ENCODE measurements around the gene LMTK2. TPM values are rescaled to one million over a fixed set of nuclear protein-coding genes. Genes with fewer than 3 reads are reported as not detected.

Gene LMTK2
- total RNA-seq, 1 donor from 2014 or later = 19.2 TPM

DNA sequence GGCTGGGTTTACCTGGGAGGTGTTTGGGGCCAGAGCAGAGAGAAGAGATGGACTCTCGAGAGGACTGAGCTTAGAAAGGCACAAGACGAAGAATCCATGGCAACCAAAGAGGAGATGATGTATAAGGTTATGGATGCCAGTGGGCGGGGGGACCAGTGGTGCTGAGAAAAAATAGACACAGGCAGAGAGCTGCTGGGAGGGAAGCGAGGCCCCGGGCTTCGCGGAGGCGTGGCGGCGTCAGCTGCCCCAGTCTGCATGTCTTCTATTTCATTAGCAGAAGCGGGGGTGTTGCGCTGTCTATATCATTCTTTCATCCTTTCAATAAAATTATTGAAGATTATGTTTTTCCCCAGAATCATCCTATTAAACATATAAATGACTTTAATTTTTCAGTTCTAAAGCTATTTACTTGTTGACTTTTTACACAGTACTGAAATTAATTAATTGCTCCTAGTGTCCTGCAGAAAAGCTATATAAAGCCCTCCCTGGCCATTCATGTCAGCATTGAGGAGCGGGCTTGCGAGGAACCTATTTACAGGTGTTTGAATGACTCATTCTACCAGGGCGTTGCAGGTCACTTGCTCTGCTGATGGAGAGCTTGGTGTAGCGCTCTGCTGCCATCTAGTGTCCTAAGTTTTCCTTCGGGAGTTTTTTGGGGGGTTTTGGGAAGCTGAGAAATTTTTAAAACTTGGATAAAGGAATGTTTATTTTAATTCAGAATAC is 61.7 kb downstream of the LMTK2 start:
- DNase-seq (ENCODE audit: low read depth, low spot score) = peak; percentile 66
- Mint-ChIP-seq H3K27ac (ENCODE audit: unreplicated experiment) (no peak overlapping the region), H3K27me3 (ENCODE audit: low read depth) (no peaks in the 10 kb centered on the region), H3K4me1 (peaks cover 19% of the 10 kb centered on the region), H3K36me3 (ENCODE audit: low read depth) (no peaks in the 10 kb centered on the region), H3K9me3 (no peaks in the 10 kb centered on the region), H3K4me3 (no peak overlapping the region)
- TF ChIP-seq, protein P1, sequence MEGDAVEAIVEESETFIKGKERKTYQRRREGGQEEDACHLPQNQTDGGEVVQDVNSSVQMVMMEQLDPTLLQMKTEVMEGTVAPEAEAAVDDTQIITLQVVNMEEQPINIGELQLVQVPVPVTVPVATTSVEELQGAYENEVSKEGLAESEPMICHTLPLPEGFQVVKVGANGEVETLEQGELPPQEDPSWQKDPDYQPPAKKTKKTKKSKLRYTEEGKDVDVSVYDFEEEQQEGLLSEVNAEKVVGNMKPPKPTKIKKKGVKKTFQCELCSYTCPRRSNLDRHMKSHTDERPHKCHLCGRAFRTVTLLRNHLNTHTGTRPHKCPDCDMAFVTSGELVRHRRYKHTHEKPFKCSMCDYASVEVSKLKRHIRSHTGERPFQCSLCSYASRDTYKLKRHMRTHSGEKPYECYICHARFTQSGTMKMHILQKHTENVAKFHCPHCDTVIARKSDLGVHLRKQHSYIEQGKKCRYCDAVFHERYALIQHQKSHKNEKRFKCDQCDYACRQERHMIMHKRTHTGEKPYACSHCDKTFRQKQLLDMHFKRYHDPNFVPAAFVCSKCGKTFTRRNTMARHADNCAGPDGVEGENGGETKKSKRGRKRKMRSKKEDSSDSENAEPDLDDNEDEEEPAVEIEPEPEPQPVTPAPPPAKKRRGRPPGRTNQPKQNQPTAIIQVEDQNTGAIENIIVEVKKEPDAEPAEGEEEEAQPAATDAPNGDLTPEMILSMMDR (conservative IDR thresholded peaks at IDR 0.05) = peak; percentile 97

DNA sequence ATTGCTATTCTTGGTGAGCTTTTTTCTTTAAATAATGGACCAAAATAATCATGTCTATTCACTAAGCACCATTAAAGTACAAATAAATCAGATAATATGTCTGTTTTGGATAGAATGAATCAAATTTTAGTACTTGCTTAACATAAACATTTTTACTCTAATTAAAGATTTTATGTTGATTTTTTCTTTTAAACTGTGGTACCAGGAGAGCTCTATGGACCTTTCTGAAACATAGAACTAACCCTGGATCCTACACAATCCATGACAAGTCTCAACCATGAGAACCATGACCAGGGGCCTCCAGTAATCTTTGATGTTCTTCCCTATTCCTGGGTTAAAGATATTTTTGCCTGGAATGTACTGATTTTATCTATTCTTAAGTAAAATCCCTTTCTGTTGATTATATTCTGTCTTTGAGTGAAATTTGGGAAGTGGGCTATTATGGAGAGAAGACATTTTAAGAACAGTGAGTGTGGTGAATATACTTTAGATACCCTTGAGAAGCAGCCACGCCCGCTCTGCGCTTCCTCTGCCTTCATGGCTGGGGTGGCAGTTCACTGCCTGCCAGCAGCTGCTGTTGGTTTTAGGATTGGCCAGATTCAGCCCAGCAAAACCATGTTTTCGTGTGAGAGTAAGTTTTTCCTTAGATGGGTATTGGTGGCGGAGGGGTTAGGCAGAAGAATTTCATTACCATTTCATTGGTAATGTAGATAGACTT is 62.4 kb downstream of the LMTK2 start:
- Mint-ChIP-seq H3K27ac (ENCODE audit: unreplicated experiment) (no peak overlapping the region), H3K4me3 (no peak overlapping the region), H3K36me3 (ENCODE audit: low read depth) (no peaks in the 10 kb centered on the region), H3K9me3 (no peaks in the 10 kb centered on the region), H3K4me1 (peaks cover 14% of the 10 kb centered on the region), H3K27me3 (ENCODE audit: low read depth) (no peaks in the 10 kb centered on the region)
- no peak for DNase-seq (ENCODE audit: low read depth, low spot score)
- TF ChIP-seq, protein P1 (conservative IDR thresholded peaks at IDR 0.05) = peak; percentile 37

DNA sequence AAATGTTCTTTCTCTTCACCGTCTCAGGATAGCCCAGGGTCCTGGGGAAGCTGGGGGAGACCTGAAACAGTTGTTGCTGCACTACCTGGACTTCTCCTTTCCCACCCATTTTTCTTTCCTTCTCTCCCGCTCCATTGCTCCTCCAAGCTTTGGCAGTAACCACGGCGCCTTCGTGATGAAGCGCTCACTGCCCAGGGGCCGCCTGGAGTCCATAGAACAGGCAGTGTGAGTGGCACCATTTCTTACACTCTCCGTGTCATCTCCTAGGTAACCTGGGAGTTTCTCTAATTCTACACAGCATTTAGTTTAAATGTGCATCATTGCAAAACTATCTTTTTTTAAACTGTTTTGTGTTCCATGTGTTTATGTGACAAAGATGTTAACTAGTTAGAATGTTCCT is 64.3 kb downstream of the LMTK2 start:
- Mint-ChIP-seq H3K4me3 (no peak overlapping the region), H3K4me1 (peaks cover 10% of the 10 kb centered on the region), H3K27ac (ENCODE audit: unreplicated experiment) (no peak overlapping the region), H3K36me3 (ENCODE audit: low read depth) (no peaks in the 10 kb centered on the region), H3K9me3 (no peaks in the 10 kb centered on the region), H3K27me3 (ENCODE audit: low read depth) (no peaks in the 10 kb centered on the region)
- TF ChIP-seq, protein P1 (conservative IDR thresholded peaks at IDR 0.05) = no peak
- DNase-seq (ENCODE audit: low read depth, low spot score) = no peak

DNA sequence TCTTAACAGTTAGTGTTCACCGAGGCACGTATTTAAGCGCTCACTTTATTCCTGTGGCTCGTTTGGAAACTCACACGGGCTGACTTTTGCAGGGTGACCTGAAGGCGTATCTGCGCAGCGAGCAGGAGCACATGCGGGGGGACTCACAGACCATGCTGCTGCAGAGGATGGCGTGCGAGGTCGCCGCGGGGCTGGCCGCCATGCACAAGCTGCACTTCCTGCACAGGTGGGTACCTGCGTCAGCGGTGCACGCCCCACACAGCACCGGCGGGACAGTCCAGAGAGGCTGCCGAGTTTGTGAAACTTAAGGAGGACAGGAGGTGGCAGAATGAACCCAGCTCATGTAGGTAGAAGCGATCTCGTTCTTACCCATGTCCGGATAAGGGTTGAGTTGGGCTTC is 64.8 kb downstream of the LMTK2 start:
- Mint-ChIP-seq H3K27me3 (ENCODE audit: low read depth) (no peaks in the 10 kb centered on the region), H3K36me3 (ENCODE audit: low read depth) (no peaks in the 10 kb centered on the region), H3K4me3 (no peak overlapping the region), H3K4me1 (peaks cover 10% of the 10 kb centered on the region), H3K9me3 (no peaks in the 10 kb centered on the region), H3K27ac (ENCODE audit: unreplicated experiment) (no peak overlapping the region)
- no peak for DNase-seq (ENCODE audit: low read depth, low spot score)
- TF ChIP-seq, protein P1 (conservative IDR thresholded peaks at IDR 0.05) = no peak

DNA sequence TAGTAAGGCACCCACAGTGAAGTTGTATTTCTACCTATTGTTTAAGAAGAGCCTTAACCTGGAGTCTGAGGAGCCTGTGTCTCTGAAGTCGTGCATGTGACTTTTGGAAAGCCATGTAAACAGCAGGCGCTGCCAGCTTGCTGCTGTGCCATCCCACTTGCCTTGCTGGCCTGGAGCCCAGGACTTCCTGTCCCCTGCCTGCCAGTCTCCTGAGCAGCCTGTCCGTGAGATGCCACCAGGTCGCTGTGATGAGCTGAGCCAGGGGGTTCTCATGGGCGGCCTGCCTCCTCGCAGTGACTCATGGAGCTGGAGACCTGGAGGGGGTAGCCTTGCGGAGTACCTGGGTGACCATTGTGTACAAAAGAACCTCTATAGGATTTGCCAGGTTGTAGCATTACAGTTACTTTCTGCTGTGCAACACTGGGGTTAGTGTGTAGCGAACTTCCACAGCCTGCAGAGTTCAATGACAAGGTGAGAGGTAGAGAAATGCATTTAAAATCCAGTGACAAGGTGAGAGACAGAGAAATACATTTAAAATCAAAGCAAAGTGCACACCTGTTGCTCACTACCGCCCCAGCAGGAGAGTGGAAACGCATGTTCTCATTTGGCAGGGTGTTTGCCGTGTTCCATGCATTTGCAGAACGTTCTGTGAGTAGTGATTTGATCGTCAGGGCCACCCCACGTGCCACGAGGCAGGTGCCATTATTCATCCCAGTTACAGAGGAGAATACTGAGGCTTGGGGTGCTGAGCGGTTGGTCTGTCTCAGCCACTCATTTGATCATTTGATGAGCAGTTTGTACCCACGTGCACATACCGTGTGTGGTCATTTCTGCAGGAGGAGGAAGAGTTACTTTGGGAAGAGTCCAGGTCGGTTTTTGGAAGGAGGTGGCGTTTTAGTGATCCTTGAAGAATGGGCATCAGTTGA is 67.9 kb downstream of the LMTK2 start:
- no peaks in the 10 kb centered on the region for H3K9me3 Mint-ChIP-seq
- no peaks in the 10 kb centered on the region for H3K36me3 Mint-ChIP-seq (ENCODE audit: low read depth)
- TF ChIP-seq, protein P1 (conservative IDR thresholded peaks at IDR 0.05) = no peak
- no peak for DNase-seq (ENCODE audit: low read depth, low spot score)
- no peaks in the 10 kb centered on the region for H3K27me3 Mint-ChIP-seq (ENCODE audit: low read depth)
- H3K27ac Mint-ChIP-seq (ENCODE audit: unreplicated experiment) = peak overlapping the region; percentile 79
- peaks cover 7% of the 10 kb centered on the region for H3K4me1 Mint-ChIP-seq
- no peak overlapping the region for H3K4me3 Mint-ChIP-seq
